Measurements from ENCODE around the gene ZNF536.

DNA sequence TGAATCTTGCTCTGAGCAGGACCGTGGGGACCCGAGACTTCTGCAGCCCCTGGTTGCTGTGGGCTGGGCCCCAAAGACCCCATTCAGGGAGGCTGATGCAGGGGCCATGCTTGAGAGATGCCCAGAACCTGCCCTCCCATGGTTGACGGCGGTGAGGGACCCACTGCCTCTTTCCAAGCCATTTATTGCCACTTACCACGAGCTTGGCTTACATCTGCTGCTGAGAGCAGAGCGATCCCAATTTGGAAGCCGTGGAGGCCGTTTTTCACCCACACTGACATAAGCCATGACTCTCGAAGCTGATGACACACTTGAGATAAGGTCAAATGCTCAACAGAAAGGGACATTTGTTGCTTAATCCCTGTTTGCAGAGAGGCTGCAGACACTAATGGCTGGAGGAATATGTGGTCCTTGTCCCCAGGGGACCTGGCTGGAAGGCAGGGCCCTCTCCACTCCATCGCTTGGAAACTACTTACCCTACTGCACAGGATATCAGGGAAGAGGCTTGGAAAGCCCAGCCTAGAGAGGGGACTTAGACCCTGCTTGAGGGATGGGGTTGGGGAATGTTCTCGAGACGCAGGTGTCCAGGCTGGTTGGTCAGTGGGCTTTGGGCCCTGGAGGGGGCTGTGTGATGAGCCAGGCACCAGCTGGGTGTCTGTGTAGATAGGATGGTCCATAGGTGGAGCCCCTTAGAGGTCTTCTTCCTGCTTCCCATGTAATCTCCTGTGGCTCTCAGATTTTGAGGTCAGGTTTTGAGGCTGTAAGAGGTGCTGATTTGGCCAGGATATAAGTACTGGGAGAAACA is 15.3 kb downstream of the ZNF536 start:
- TF ChIP-seq KLF6 (CRISPR knock-in tag; IDR thresholded peaks at IDR 0.05; ENCODE audit: borderline replicate concordance) (no peak), RFX5 (IDR thresholded peaks at IDR 0.05; ENCODE audit: low read depth, low read length) (no peak), CBX3 (IDR thresholded peaks at IDR 0.05; ENCODE audit: borderline replicate concordance in 1 of 2, low read length in 2 of 2) (no peak), E2F5 (CRISPR knock-in tag; IDR thresholded peaks at IDR 0.05) (no peak), ZNF274 (IDR thresholded peaks at IDR 0.05; ENCODE audit: borderline replicate concordance, low read depth, low read length) (no peak), CTCF (IDR thresholded peaks at IDR 0.05 in 2 of 3, conservative IDR thresholded peaks at IDR 0.05 in 1 of 3; ENCODE audit: insufficient read depth in 2 of 3, low read depth in 1 of 3, low read length in 3 of 3) (no peak), FUS (optimal IDR thresholded peaks at IDR 0.05; ENCODE audit: low read depth, low read length) (no peak), ZNF121 (CRISPR knock-in tag; conservative IDR thresholded peaks at IDR 0.05) (no peak)
- TF ChIP-seq, protein P1, sequence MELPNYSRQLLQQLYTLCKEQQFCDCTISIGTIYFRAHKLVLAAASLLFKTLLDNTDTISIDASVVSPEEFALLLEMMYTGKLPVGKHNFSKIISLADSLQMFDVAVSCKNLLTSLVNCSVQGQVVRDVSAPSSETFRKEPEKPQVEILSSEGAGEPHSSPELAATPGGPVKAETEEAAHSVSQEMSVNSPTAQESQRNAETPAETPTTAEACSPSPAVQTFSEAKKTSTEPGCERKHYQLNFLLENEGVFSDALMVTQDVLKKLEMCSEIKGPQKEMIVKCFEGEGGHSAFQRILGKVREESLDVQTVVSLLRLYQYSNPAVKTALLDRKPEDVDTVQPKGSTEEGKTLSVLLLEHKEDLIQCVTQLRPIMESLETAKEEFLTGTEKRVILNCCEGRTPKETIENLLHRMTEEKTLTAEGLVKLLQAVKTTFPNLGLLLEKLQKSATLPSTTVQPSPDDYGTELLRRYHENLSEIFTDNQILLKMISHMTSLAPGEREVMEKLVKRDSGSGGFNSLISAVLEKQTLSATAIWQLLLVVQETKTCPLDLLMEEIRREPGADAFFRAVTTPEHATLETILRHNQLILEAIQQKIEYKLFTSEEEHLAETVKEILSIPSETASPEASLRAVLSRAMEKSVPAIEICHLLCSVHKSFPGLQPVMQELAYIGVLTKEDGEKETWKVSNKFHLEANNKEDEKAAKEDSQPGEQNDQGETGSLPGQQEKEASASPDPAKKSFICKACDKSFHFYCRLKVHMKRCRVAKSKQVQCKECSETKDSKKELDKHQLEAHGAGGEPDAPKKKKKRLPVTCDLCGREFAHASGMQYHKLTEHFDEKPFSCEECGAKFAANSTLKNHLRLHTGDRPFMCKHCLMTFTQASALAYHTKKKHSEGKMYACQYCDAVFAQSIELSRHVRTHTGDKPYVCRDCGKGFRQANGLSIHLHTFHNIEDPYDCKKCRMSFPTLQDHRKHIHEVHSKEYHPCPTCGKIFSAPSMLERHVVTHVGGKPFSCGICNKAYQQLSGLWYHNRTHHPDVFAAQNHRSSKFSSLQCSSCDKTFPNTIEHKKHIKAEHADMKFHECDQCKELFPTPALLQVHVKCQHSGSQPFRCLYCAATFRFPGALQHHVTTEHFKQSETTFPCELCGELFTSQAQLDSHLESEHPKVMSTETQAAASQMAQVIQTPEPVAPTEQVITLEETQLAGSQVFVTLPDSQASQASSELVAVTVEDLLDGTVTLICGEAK (IDR thresholded peaks at IDR 0.05): no peak
- TF ChIP-seq, protein P1 (CRISPR knock-in tag; IDR thresholded peaks at IDR 0.05): no peak
- TF ChIP-seq, protein P2, sequence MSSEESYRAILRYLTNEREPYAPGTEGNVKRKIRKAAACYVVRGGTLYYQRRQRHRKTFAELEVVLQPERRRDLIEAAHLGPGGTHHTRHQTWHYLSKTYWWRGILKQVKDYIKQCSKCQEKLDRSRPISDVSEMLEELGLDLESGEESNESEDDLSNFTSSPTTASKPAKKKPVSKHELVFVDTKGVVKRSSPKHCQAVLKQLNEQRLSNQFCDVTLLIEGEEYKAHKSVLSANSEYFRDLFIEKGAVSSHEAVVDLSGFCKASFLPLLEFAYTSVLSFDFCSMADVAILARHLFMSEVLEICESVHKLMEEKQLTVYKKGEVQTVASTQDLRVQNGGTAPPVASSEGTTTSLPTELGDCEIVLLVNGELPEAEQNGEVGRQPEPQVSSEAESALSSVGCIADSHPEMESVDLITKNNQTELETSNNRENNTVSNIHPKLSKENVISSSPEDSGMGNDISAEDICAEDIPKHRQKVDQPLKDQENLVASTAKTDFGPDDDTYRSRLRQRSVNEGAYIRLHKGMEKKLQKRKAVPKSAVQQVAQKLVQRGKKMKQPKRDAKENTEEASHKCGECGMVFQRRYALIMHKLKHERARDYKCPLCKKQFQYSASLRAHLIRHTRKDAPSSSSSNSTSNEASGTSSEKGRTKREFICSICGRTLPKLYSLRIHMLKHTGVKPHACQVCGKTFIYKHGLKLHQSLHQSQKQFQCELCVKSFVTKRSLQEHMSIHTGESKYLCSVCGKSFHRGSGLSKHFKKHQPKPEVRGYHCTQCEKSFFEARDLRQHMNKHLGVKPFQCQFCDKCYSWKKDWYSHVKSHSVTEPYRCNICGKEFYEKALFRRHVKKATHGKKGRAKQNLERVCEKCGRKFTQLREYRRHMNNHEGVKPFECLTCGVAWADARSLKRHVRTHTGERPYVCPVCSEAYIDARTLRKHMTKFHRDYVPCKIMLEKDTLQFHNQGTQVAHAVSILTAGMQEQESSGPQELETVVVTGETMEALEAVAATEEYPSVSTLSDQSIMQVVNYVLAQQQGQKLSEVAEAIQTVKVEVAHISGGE (CRISPR knock-in tag; IDR thresholded peaks at IDR 0.05): no peak
